IMR-90 (cell line): ENCODE results near the gene EVA1A. TPM values are rescaled to one million over a fixed set of nuclear protein-coding genes. Genes with fewer than 3 reads are reported as not detected.

ENCODE experiments used
- ATAC-seq: fragments of 200-7000 bp; cut with Tn5 transposase; 2 replicates; pipeline ENCODE4 v1.9.1; 2020; ENCODE audit warnings: low read depth, mild to moderate bottlenecking, moderate library complexity
- BruUV-seq: library from RNA; stranded (reverse); fragments of 400-500 nt; replicated peaks from 2 replicates; lab custom pipeline; 2021; lab: Mats Ljungman, UMichigan
- CTCF ChIA-PET: fragments of 300-600 bp; formaldehyde crosslinking; extraction: SDS; loops from one replicate; lab custom pipeline; 2021; ENCODE audit warnings: antibody characterized with exemption; lab: Yijun Ruan, JAX
- POLR2A ChIA-PET: fragments of 300-600 bp; sonication (Branson Sonifier 250); formaldehyde crosslinking; loops from one replicate; lab custom pipeline; 2022; ENCODE audit warnings: antibody characterized with exemption; ENCODE audit not compliant: unreplicated experiment; lab: Charles Lee
- DNase-seq: peaks from one replicate; pipeline ENCODE4 v3.0.0; 2013
- H2AFZ ChIP-seq: replicated peaks from 2 replicates; pipeline ENCODE3; 2013; ENCODE audit warnings: low read length, mild to moderate bottlenecking; ENCODE audit not compliant: poor library complexity
- H2AK5ac ChIP-seq: 2 replicates; pipeline ENCODE4 v1.6.1; 2013; ENCODE audit warnings: low read depth, low read length, inconsistent platforms
- H2AK9ac ChIP-seq: replicated peaks from 2 replicates; pipeline ENCODE3; 2013; ENCODE audit warnings: mild to moderate bottlenecking, low read depth, low read length, moderate library complexity; ENCODE audit not compliant: poor library complexity
- H2BK120ac ChIP-seq: 2 replicates; pipeline ENCODE4 v1.6.1; 2013; ENCODE audit warnings: low read depth, low read length, inconsistent platforms
- H2BK15ac ChIP-seq: 3 replicates; pipeline ENCODE4 v1.6.1; 2013; ENCODE audit warnings: low read depth, low read length, inconsistent platforms
- H2BK20ac ChIP-seq: 2 replicates; pipeline ENCODE4 v1.6.1; 2013; ENCODE audit warnings: low read depth, mild to moderate bottlenecking, inconsistent platforms, low read length, moderate library complexity
- H2BK5ac ChIP-seq: 2 replicates; pipeline ENCODE4 v1.6.1; 2013; ENCODE audit warnings: mild to moderate bottlenecking, low read depth, low read length, inconsistent platforms; ENCODE audit not compliant: poor library complexity, severe bottlenecking
- H3K14ac ChIP-seq: replicated peaks from 2 replicates; pipeline ENCODE4 v1.6.1; 2013; ENCODE audit warnings: low read depth, low read length, inconsistent platforms
- H3K18ac ChIP-seq: 2 replicates; pipeline ENCODE4 v1.6.1; 2013; ENCODE audit warnings: low read depth, low read length, control low read depth
- H3K23ac ChIP-seq: 2 replicates; pipeline ENCODE4 v1.6.1; 2013; ENCODE audit warnings: low read depth, low read length, inconsistent platforms
- H3K27ac ChIP-seq: 2 replicates; pipeline ENCODE4 v1.5.1; 2013; ENCODE audit warnings: mild to moderate bottlenecking, control low read depth, low read length; ENCODE audit not compliant: insufficient read depth
- H3K27me3 ChIP-seq: 2 replicates; pipeline ENCODE4 v1.6.1; 2013; ENCODE audit warnings: low read length; ENCODE audit not compliant: control insufficient read depth, insufficient read depth
- H3K36me3 ChIP-seq: 2 replicates; pipeline ENCODE4 v1.6.1; 2013; ENCODE audit warnings: low read length, mixed read lengths; ENCODE audit not compliant: control insufficient read depth, insufficient read depth
- H3K4ac ChIP-seq: 2 replicates; pipeline ENCODE4 v1.6.1; 2013; ENCODE audit warnings: low read depth, low read length, inconsistent platforms
- H3K4me1 ChIP-seq: 2 replicates; pipeline ENCODE4 v1.6.1; 2013; ENCODE audit warnings: low read length, mixed read lengths; ENCODE audit not compliant: control insufficient read depth, insufficient read depth
- H3K4me2 ChIP-seq: 2 replicates; pipeline ENCODE4 v1.6.1; 2013; ENCODE audit warnings: low read depth, mild to moderate bottlenecking, control low read depth, low read length, moderate library complexity
- H3K4me3 ChIP-seq: 2 replicates; pipeline ENCODE4 v1.5.1; 2013; ENCODE audit warnings: low read depth, mild to moderate bottlenecking, control low read depth, low read length, moderate library complexity; ENCODE audit not compliant: insufficient read depth
- H3K56ac ChIP-seq: 2 replicates; pipeline ENCODE4 v1.6.1; 2013; ENCODE audit warnings: low read length, inconsistent platforms; ENCODE audit not compliant: insufficient read depth; ENCODE audit errors: extremely low read depth
- H3K79me1 ChIP-seq, 2 experiments: 2 replicates each; pipeline ENCODE4 v1.6.1; 2013; ENCODE audit warnings: low read length in 2 of 2, inconsistent platforms in 1 of 2, low read depth in 1 of 2
- H3K9ac ChIP-seq: 2 replicates; pipeline ENCODE4 v1.6.1; 2013; ENCODE audit warnings: low read depth, low read length, control low read depth
- H3K9me1 ChIP-seq: 2 replicates; pipeline ENCODE4 v1.6.1; 2013; ENCODE audit warnings: low read length, inconsistent platforms; ENCODE audit not compliant: insufficient read depth
- H3K9me3 ChIP-seq: 2 replicates; pipeline ENCODE4 v1.6.1; 2013; ENCODE audit warnings: low read length; ENCODE audit not compliant: control insufficient read depth, insufficient read depth
- H4K20me1 ChIP-seq: 2 replicates; pipeline ENCODE4 v1.6.1; 2013; ENCODE audit warnings: low read length, inconsistent platforms; ENCODE audit not compliant: insufficient read depth
- H4K5ac ChIP-seq: 2 replicates; pipeline ENCODE4 v1.6.1; 2013; ENCODE audit warnings: mild to moderate bottlenecking, low read depth, low read length, control low read depth
- H4K8ac ChIP-seq, 2 experiments: 2 replicates each; pipeline ENCODE4 v1.6.1; 2013; ENCODE audit warnings: low read depth in 2 of 2, low read length in 2 of 2, control low read depth in 1 of 2, inconsistent platforms in 1 of 2
- H4K91ac ChIP-seq: 2 replicates; pipeline ENCODE4 v1.6.1; 2013; ENCODE audit warnings: low read depth, low read length, inconsistent platforms; ENCODE audit not compliant: insufficient read depth
- CEBPB ChIP-seq: IDR thresholded peaks from 2 replicates; pipeline ENCODE4 v1.6.1; 2012; ENCODE audit warnings: low read depth, low read length, improper control_type of control experiment
- CHD1 ChIP-seq: IDR thresholded peaks from 2 replicates; pipeline ENCODE4 v1.6.1; 2012; ENCODE audit warnings: low read depth, low read length, improper control_type of control experiment
- CTCF ChIP-seq: conservative IDR thresholded peaks from 2 replicates; pipeline ENCODE4 v1.5.1; 2012; ENCODE audit warnings: mild to moderate bottlenecking, low read depth, low read length, improper control_type of control experiment
- FOS ChIP-seq: fragments of 150-350 bp; IDR thresholded peaks from 2 replicates; pipeline ENCODE4 v1.6.1; 2016; ENCODE audit warnings: low read depth, low read length
- MAFK ChIP-seq: IDR thresholded peaks from 2 replicates; pipeline ENCODE4 v1.6.1; 2012; ENCODE audit warnings: low read depth, low read length, improper control_type of control experiment
- MAZ ChIP-seq: IDR thresholded peaks from 2 replicates; pipeline ENCODE4 v1.6.1; 2012; ENCODE audit warnings: low read depth, mild to moderate bottlenecking, low read length, improper control_type of control experiment, moderate library complexity, borderline replicate concordance
- MXI1 ChIP-seq: IDR thresholded peaks from 2 replicates; pipeline ENCODE4 v1.6.1; 2012; ENCODE audit warnings: low read depth, mild to moderate bottlenecking, low read length, moderate library complexity, borderline replicate concordance
- NFE2L2 ChIP-seq: fragments of 150-350 bp; IDR thresholded peaks from 2 replicates; pipeline ENCODE4 v1.6.1; 2016; ENCODE audit warnings: low read depth, mild to moderate bottlenecking, low read length
- RAD21 ChIP-seq: IDR thresholded peaks from 2 replicates; pipeline ENCODE4 v1.6.1; 2012; ENCODE audit warnings: low read length, improper control_type of control experiment
- RFX5 ChIP-seq: IDR thresholded peaks from 2 replicates; pipeline ENCODE4 v1.8.0; 2012; ENCODE audit warnings: low read depth, mild to moderate bottlenecking, low read length, moderate library complexity
- SMC3 ChIP-seq: fragments of 150-350 bp; IDR thresholded peaks from 2 replicates; pipeline ENCODE4 v1.6.1; 2016; ENCODE audit warnings: low read depth, mild to moderate bottlenecking, antibody characterized with exemption, low read length, moderate library complexity
- USF2 ChIP-seq: fragments of 150-350 bp; IDR thresholded peaks from 2 replicates; pipeline ENCODE4 v1.6.1; 2017; ENCODE audit warnings: mild to moderate bottlenecking, antibody characterized with exemption, low read length, low read depth
- WGBS, 2 experiments: methylation state at CpG; one replicate each; pipeline versions ENCODE4 v1.1.5 to v1.1.7; 2013; ENCODE audit warnings: missing lambda C conversion rate in 2 of 2; ENCODE audit not compliant: insufficient read length in 1 of 2; ENCODE audit errors: extremely low coverage in 2 of 2; 5-methylcytosine and 5-hydroxymethylcytosine counted together
- dilution Hi-C: fragments of 300-500 bp; cut with HindIII; formaldehyde crosslinking; loops from one replicate; pipeline ENCODE4 v1.14.3; 2018; ENCODE audit warnings: low sequenced_read_pairs; ENCODE audit not compliant: unreplicated experiment
- in situ Hi-C: fragments of 300-500 bp; cut with MboI; formaldehyde crosslinking; loops from 3 replicates; pipeline ENCODE4 v1.14.3; 2019; ENCODE audit warnings: low sequenced_read_pairs, inconsistent platforms, mixed read lengths
- intact Hi-C: fragments of 100-400 bp; cut with micrococcal nuclease; formaldehyde crosslinking; loops from 2 replicates; pipeline ENCODE4 v1.10.0; 2022
- polyA plus RNA-seq, 3 experiments: library from polyadenylated mRNA; depleted of rRNA; stranded (reverse); fragments of >200 nt; gene quantifications; 2 replicates each; pipeline ENCODE4 v1.2.3, GENCODE V29; 2012; ENCODE audit warnings: low replicate concordance in 1 of 3
- total RNA-seq: library from RNA; depleted of rRNA; stranded (reverse); fragments of >200 nt; gene quantifications from 2 replicates; pipeline ENCODE4 v1.2.3, GENCODE V29; 2012
- TF ChIP-seq, protein P1 (sequence below): fragments of 150-350 bp; IDR thresholded peaks from 2 replicates; pipeline ENCODE4 v1.6.1; 2016; ENCODE audit warnings: low read depth, mild to moderate bottlenecking, low read length, moderate library complexity, borderline replicate concordance

Gene EVA1A
- total and polyA plus RNA-seq, 2 of the 4 experiments (the other 2 are of a cell fraction), result 54.5 to 93.7 TPM

- Histone ChIP-seq H3K18ac (peak overlapping the region; percentile 61; the same call in 1 of the 2 replicates), H2AK5ac (peak overlapping the region; percentile 92), H3K9me3 (no peaks in the 10 kb centered on the region), H4K5ac (peak overlapping the region; percentile 44; the same call in 1 of the 2 replicates), H3K36me3 (no peaks in the 10 kb centered on the region), H3K9ac (no peak overlapping the region), H4K20me1 (no peaks in the 10 kb centered on the region), H2AK9ac (no peak overlapping the region), H3K56ac (no peak overlapping the region), H2BK120ac (peak overlapping the region; percentile 87), H3K27me3 (no peaks in the 10 kb centered on the region), H3K4me3 (no peak overlapping the region), H2BK20ac (peak overlapping the region; percentile 83), H3K4me1 (peaks cover 29% of the 10 kb centered on the region), H3K79me1 (peaks cover 0 to 17% of the 10 kb centered on the region in 2 experiments; a peak in 1 of 4 replicates), H2BK15ac (peak overlapping the region; percentile 84; the same call in 2 of the 3 replicates), H3K27ac (0 out of 2 replicates have a peak overlapping the region, but pooled peaks have one; percentile 7), H2BK5ac (peak overlapping the region; percentile 35), H2AFZ (no peak overlapping the region), H3K4ac (peak overlapping the region; percentile 73), H4K8ac (0 out of 4 replicates have a peak overlapping the region, but pooled peaks of 1 of the 2 experiments have one; percentile 33), H4K91ac (peak overlapping the region; percentile 79), H3K9me1 (peaks cover 20% of the 10 kb centered on the region), H3K4me2 (no peak overlapping the region), H3K14ac (0 out of 2 replicates have a peak overlapping the region, but pooled peaks have one; percentile 27), H3K23ac (peak overlapping the region; percentile 22; the same call in 1 of the 2 replicates)
- ChIA-PET CTCF (no interaction called here), POLR2A (no interaction called here)
- no TSS peak for BruUV-seq
- WGBS, 2 experiments, result 40% methylated on average over 2 of the region's 8 CpGs; no CpG with 5 or more reads in 1 of the 2 experiments
- intact Hi-C loops, result no loop called here
- ATAC-seq (no peak), DNase-seq (no peak)
- TF ChIP-seq MXI1 (no peak), MAFK (no peak), MAZ (no peak), USF2 (no peak), NFE2L2 (no peak), RFX5 (no peak), SMC3 (no peak), CEBPB (no peak), RAD21 (no peak), FOS (no peak), CHD1 (no peak), CTCF (no peak)
- TF ChIP-seq, protein P1, sequence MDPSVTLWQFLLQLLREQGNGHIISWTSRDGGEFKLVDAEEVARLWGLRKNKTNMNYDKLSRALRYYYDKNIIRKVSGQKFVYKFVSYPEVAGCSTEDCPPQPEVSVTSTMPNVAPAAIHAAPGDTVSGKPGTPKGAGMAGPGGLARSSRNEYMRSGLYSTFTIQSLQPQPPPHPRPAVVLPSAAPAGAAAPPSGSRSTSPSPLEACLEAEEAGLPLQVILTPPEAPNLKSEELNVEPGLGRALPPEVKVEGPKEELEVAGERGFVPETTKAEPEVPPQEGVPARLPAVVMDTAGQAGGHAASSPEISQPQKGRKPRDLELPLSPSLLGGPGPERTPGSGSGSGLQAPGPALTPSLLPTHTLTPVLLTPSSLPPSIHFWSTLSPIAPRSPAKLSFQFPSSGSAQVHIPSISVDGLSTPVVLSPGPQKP, result no peak
- in situ Hi-C loops, result no loop called here
- dilution Hi-C loops, result no loop called here
Measured at GRCh38 chr2:75598589-75599155, 37.9 kb upstream of the EVA1A start.
